Body of pancreas (tissue), 4 donors: ENCODE measurements around the gene RCAN2. TPM values are rescaled to one million over a fixed set of nuclear protein-coding genes. Genes with fewer than 3 reads are reported as not detected.

ENCODE experiments used
- ATAC-seq: fragments of 150-250 bp; one replicate; pipeline ENCODE4 v1.9.1; 2016
- DNase-seq, 4 donors: peaks; one replicate each; pipeline ENCODE4 v3.0.0-alpha.2; 2019
- H3K27ac ChIP-seq, 4 donors: fragments of 200-600 bp; sonication (generic); 1 replicate in 3 of 4; 2 replicates in 1 of 4; pipeline versions ENCODE4 v1.5.1 to v1.6.1; 2016 to 2019; ENCODE audit warnings: mild to moderate bottlenecking in 1 of 4, mixed read lengths in 1 of 4, moderate library complexity in 1 of 4
- H3K27me3 ChIP-seq, 2 donors: fragments of 200-600 bp; sonication (generic); one replicate each; pipeline ENCODE4 v1.6.0; 2016; ENCODE audit warnings: mild to moderate bottlenecking in 1 of 2
- H3K36me3 ChIP-seq, 2 donors: fragments of 200-600 bp; sonication (generic); replicated peaks in 1 of 2; 2 replicates each; pipeline ENCODE4 v1.5.1; 2016; ENCODE audit warnings: low read depth in 2 of 2; ENCODE audit not compliant: insufficient read depth in 1 of 2
- H3K4me1 ChIP-seq: fragments of 200-600 bp; sonication (generic); one replicate; pipeline ENCODE4 v1.6.0; 2016
- H3K4me3 ChIP-seq, 2 donors: fragments of 200-600 bp; sonication (generic); 1 replicate in 1 of 2; 2 replicates in 1 of 2; pipeline ENCODE4 v1.5.1; 2016 to 2019
- H3K9me3 ChIP-seq, 3 donors: fragments of 200-600 bp; sonication (generic); 1 replicate in 2 of 3; 2 replicates in 1 of 3; pipeline ENCODE4 v1.5.1; 2016
- POLR2A ChIP-seq, 3 donors: fragments of 450-650 bp; IDR thresholded peaks; one replicate each; pipeline ENCODE4 v1.6.1; 2016; ENCODE audit warnings: antibody characterized with exemption in 3 of 3, mild to moderate bottlenecking in 2 of 3
- WGBS, 2 donors: methylation state at CpG; one replicate each; pipeline ENCODE4 v1.1.5; 2017; 5-methylcytosine and 5-hydroxymethylcytosine counted together
- intact Hi-C: fragments of 100-400 bp; cut with DNase I; formaldehyde crosslinking; loops from one replicate; pipeline ENCODE4 v1.15.1; 2023
- total RNA-seq, 2 donors: library from RNA; depleted of rRNA; stranded (reverse); fragments of >200 nt; gene quantifications; one replicate each; pipeline ENCODE4 v1.1.0, GENCODE V29; 2016
- TF ChIP-seq, protein P1 (sequence below), 7 experiments: fragments of 450-650 bp in 4 of 7; fragments of 200-600 bp in 3 of 7; sonication (generic) in 3 of 7; IDR thresholded peaks; one replicate each; pipeline ENCODE4 v1.5.1; 2016 to 2019; ENCODE audit warnings: antibody characterized with exemption in 7 of 7

RCAN2 gene
- total RNA-seq, 2 donors from 2014 or later, result 5.3 to 6.5 TPM

DNA sequence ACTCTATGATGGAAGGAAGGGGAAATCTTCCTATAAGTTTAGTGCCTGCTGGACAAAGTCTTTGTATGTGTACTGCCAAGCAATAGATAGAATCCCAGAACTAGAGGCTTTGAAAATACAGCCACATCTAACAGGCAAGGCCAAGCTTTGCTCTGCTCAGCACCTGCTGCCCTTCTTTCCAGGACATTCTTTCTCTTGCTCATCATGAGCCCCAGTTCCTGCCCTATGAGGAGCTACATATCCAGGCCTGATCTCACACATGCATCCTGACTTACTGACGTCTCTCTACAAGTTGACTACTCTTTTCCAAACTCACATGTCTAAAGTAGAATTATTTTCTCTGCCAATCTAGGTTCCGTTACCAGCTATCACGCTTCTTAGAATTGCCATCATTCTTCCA lies 256.0 kb downstream of the RCAN2 start:
- Histone ChIP-seq H3K27ac (no peak overlapping the region), H3K27me3 (no peaks in the 10 kb centered on the region), H3K4me1 (no peaks in the 10 kb centered on the region), H3K4me3 (no peak overlapping the region), H3K9me3 (no peaks in the 10 kb centered on the region), H3K36me3 (no peaks in the 10 kb centered on the region)
- DNase-seq (no peak), ATAC-seq (no peak)
- WGBS, 2 donors, result 87 to 91% methylated on average over 3 of the region's 3 CpGs
- TF ChIP-seq, protein P1, sequence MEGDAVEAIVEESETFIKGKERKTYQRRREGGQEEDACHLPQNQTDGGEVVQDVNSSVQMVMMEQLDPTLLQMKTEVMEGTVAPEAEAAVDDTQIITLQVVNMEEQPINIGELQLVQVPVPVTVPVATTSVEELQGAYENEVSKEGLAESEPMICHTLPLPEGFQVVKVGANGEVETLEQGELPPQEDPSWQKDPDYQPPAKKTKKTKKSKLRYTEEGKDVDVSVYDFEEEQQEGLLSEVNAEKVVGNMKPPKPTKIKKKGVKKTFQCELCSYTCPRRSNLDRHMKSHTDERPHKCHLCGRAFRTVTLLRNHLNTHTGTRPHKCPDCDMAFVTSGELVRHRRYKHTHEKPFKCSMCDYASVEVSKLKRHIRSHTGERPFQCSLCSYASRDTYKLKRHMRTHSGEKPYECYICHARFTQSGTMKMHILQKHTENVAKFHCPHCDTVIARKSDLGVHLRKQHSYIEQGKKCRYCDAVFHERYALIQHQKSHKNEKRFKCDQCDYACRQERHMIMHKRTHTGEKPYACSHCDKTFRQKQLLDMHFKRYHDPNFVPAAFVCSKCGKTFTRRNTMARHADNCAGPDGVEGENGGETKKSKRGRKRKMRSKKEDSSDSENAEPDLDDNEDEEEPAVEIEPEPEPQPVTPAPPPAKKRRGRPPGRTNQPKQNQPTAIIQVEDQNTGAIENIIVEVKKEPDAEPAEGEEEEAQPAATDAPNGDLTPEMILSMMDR (IDR thresholded peaks at IDR 0.05), result no peak
- no peak for TF ChIP-seq POLR2A (IDR thresholded peaks at IDR 0.05)
- intact Hi-C loops, result no loop called here

DNA sequence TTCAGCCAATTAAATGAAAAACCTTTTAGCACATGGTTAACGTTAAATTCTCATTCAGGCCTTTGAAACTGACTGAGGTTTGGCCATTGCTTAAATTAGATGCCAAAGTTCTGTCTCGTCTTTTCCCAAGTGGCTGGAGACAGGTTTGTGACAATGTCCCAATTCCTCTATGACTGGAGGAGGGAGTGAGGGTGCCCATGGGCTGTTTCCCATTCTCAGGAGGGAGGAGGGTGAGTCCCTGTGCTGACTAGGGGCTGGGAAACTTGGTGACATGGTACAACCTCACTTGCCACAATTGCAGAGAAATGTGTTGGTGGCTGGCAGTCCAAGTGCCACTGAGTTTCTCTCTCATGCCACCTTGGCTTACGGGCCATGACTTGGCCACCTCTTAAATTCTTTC lies 256.5 kb downstream of the RCAN2 start:
- Histone ChIP-seq H3K4me1 (no peaks in the 10 kb centered on the region), H3K27ac (no peak overlapping the region), H3K9me3 (no peaks in the 10 kb centered on the region), H3K36me3 (no peaks in the 10 kb centered on the region), H3K4me3 (no peak overlapping the region), H3K27me3 (no peaks in the 10 kb centered on the region)
- ATAC-seq (no peak), DNase-seq (no peak)
- TF ChIP-seq, protein P1 (IDR thresholded peaks at IDR 0.05), result no peak
- no peak for TF ChIP-seq POLR2A (IDR thresholded peaks at IDR 0.05)
- 87 to 88% methylated on average over 3 of the region's 3 CpGs for WGBS, 2 donors
- intact Hi-C loops, result no loop called here

DNA sequence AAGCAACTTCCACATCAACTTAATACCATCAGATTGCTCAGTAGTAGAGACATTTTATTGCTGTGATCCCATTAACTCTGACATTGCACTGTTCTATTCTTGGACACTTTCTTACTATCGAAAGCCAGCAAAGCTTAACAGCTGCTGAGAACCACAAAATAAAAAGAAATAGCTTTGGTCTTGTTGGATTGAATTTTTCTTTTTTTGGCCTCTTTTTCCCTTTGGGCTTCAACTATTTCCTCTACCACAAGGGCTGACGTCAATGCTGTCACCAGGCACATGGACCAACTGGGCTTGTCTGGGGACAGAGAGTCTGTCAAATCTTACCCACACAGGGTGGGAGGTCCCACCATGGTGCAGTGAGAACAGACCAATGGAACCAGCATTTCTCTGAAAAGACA lies 257.1 kb downstream of the RCAN2 start:
- H3K4me1 ChIP-seq, result no peaks in the 10 kb centered on the region
- ATAC-seq (peak; percentile 45), DNase-seq (no peak)
- intact Hi-C loops, result no loop called here
- H3K27ac ChIP-seq, result no peak overlapping the region
- H3K9me3 ChIP-seq, result no peaks in the 10 kb centered on the region
- TF ChIP-seq, protein P1 (IDR thresholded peaks at IDR 0.05), result no peak
- no peak for TF ChIP-seq POLR2A (IDR thresholded peaks at IDR 0.05)
- H3K4me3 ChIP-seq, result no peak overlapping the region
- WGBS, 2 donors, result 88 to 92% methylated on average over 2 of the region's 2 CpGs
- H3K27me3 ChIP-seq, result no peaks in the 10 kb centered on the region
- no peaks in the 10 kb centered on the region for H3K36me3 ChIP-seq

DNA sequence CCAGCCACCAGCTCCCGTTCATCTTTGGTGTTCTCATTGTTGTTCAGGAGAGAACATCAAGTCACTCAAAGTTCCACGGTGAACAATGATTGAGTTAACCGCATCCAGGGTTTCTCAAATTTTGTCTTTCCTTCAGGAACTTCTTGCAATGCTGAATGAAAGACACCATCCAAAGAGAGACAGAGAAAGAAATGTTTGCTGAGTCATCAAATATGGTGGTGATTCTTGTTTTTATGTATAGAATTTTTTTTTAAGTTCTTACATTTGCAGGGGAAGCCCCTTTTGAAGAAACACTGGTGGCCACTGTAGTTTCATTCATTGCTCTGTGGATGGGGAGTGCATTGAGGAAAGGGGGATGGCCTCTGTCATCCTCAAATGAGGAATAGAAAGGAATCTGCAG lies 258.1 kb downstream of the RCAN2 start:
- Histone ChIP-seq H3K9me3 (no peaks in the 10 kb centered on the region), H3K36me3 (no peaks in the 10 kb centered on the region), H3K4me1 (no peaks in the 10 kb centered on the region), H3K4me3 (no peak overlapping the region), H3K27ac (no peak overlapping the region), H3K27me3 (no peaks in the 10 kb centered on the region)
- DNase-seq (no peak), ATAC-seq (no peak)
- intact Hi-C loops, result no loop called here
- 89 to 97% methylated on average over 3 of the region's 3 CpGs for WGBS, 2 donors
- TF ChIP-seq POLR2A (IDR thresholded peaks at IDR 0.05), result no peak
- TF ChIP-seq, protein P1 (IDR thresholded peaks at IDR 0.05), result no peak

DNA sequence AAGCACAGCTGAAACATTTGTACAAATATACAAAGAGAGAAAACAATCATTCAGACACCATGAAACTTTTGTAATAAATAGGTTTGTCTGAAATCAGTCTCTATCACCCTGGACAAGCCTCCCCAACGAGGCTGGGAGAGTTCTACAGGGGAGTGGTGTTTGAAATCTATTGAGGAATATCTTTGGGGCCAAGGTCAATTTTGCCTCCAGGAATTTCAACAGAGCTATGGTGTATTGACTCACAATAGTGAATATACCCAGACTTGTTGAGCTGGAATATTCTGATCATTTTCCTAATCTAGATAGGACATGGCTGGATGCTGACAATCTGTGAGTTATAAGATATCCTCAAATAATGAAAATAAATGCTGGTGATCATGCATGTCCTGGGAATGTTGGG lies 269.0 kb downstream of the RCAN2 start:
- TF ChIP-seq POLR2A (IDR thresholded peaks at IDR 0.05), result no peak
- TF ChIP-seq, protein P1 (IDR thresholded peaks at IDR 0.05), result no peak
- Histone ChIP-seq H3K27ac (no peak overlapping the region), H3K36me3 (no peaks in the 10 kb centered on the region), H3K27me3 (no peaks in the 10 kb centered on the region), H3K4me1 (peaks cover 11% of the 10 kb centered on the region), H3K9me3 (no peaks in the 10 kb centered on the region), H3K4me3 (no peak overlapping the region)
- 19 to 35% methylated on average over 1 of the region's 1 CpG for WGBS, 2 donors
- DNase-seq (no peak), ATAC-seq (no peak)
- intact Hi-C loops, result loop anchor here (10.0 kb wide), 1 partner anchor 193 kb away; no protein-coding TSS in a partner anchor
